ENCODE results near the gene IGHMBP2.

DNA sequence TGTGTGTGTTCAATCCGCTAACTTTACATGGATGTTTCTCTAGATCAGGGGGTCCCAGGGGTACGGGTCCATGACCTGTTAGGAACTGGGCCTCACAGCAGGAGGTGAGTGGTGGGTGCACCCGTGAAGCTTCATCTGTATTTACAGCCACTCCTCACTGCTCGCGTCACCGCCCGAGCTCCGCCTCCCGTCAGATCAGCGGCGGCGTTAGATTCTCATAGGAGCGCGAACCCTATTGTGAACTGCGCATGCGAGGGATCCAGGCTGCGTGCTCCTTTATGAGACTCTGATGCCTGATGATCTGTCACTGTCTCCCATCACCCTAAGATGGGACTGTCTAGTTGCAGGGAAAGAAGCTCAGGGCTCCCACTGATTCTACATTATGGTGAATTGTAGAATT, 45.2 kb downstream of the IGHMBP2 start:
- no peak for TF ChIP-seq CTCF (IDR thresholded peaks at IDR 0.05; ENCODE audit: low read depth, low read length)
- no peak for TF ChIP-seq POLR2A (IDR thresholded peaks at IDR 0.05; ENCODE audit: extremely low read depth, insufficient read length)
- TF ChIP-seq MAX (IDR thresholded peaks at IDR 0.05; ENCODE audit: low read depth, low read length), result no peak
- TF ChIP-seq MYC (IDR thresholded peaks at IDR 0.05; ENCODE audit: low read depth, low read length), result no peak

All from NB4 (cell line).